ENCODE data around the gene FLYWCH2.
"Not testable (repeated sequence)": the region's sequence is repeated elsewhere in the genome, so short reads cannot be mapped to it uniquely, and the experiment has no call there.

FLYWCH2 gene

GRCh38 chr16:2934450-2934849 lies 51.4 kb downstream of the FLYWCH2 start:
- no peak overlapping the region for H3K4me3 ChIP-seq (ENCODE audit: low read depth, low read length)
- no peak for TF ChIP-seq CTCF (IDR thresholded peaks at IDR 0.05; ENCODE audit: low read depth, low read length, missing control alignments)
- DNase-seq (ENCODE audit: low read depth): no peak

GRCh38 chr16:2936436-2937011 lies 53.5 kb downstream of the FLYWCH2 start:
- DNase-seq (ENCODE audit: low read depth): no peak
- no peak for TF ChIP-seq CTCF (IDR thresholded peaks at IDR 0.05; ENCODE audit: low read depth, low read length, missing control alignments)
- H3K4me3 ChIP-seq (ENCODE audit: low read depth, low read length): no peak overlapping the region

GRCh38 chr16:2937170-2937569 lies 54.2 kb downstream of the FLYWCH2 start:
- no peak overlapping the region for H3K4me3 ChIP-seq (ENCODE audit: low read depth, low read length)
- DNase-seq (ENCODE audit: low read depth): no peak

GRCh38 chr16:2938206-2938605 lies 55.2 kb downstream of the FLYWCH2 start:
- H3K4me3 ChIP-seq (ENCODE audit: low read depth, low read length): no peak overlapping the region
- no peak for DNase-seq (ENCODE audit: low read depth)

More at GRCh38 chr16:2937170-2937569, 54.2 kb downstream of the FLYWCH2 start:
- no peak for TF ChIP-seq CTCF (IDR thresholded peaks at IDR 0.05; ENCODE audit: low read depth, low read length, missing control alignments)

GRCh38 chr16:2939968-2940367 lies 57.0 kb downstream of the FLYWCH2 start:
- no peak overlapping the region for H3K4me3 ChIP-seq (ENCODE audit: low read depth, low read length)
- no peak for TF ChIP-seq CTCF (IDR thresholded peaks at IDR 0.05; ENCODE audit: low read depth, low read length, missing control alignments)

More at GRCh38 chr16:2938206-2938605, 55.2 kb downstream of the FLYWCH2 start:
- no peak for TF ChIP-seq CTCF (IDR thresholded peaks at IDR 0.05; ENCODE audit: low read depth, low read length, missing control alignments)

GRCh38 chr16:2942045-2942444 lies 59.0 kb downstream of the FLYWCH2 start:
- no peak for TF ChIP-seq CTCF (IDR thresholded peaks at IDR 0.05; ENCODE audit: low read depth, low read length, missing control alignments)

More at GRCh38 chr16:2939968-2940367, 57.0 kb downstream of the FLYWCH2 start:
- DNase-seq (ENCODE audit: low read depth): no peak

GRCh38 chr16:2943716-2944115 lies 60.7 kb downstream of the FLYWCH2 start:
- H3K4me3 ChIP-seq (ENCODE audit: low read depth, low read length); DNase-seq (ENCODE audit: low read depth): not testable (repeated sequence)

More at GRCh38 chr16:2942045-2942444, 59.0 kb downstream of the FLYWCH2 start:
- H3K4me3 ChIP-seq (ENCODE audit: low read depth, low read length): no peak overlapping the region
- DNase-seq (ENCODE audit: low read depth): no peak
